Measurements from ENCODE around the gene CD5L. TPM values are rescaled to one million over a fixed set of nuclear protein-coding genes. Genes with fewer than 3 reads are reported as not detected.

CD5L gene
- total RNA-seq, 1 donor from 2014 or later = not detected

GRCh38 chr1:157782931-157783330, 58.7 kb downstream of the CD5L start:
- H3K79me2 ChIP-seq (ENCODE audit: low read depth) = no peaks in the 10 kb centered on the region
- no peaks in the 10 kb centered on the region for H4K20me1 ChIP-seq (ENCODE audit: low read depth)
- H3F3A ChIP-seq (ENCODE audit: low read depth) = no peaks in the 10 kb centered on the region
- Mint-ChIP-seq H3K27me3 (ENCODE audit: insufficient read depth, low read depth) (no peaks in the 10 kb centered on the region), H3K4me1 (peaks cover 8% of the 10 kb centered on the region), H3K36me3 (no peaks in the 10 kb centered on the region), H3K27ac (no peak overlapping the region), H3K9me3 (no peaks in the 10 kb centered on the region), H3K4me3 (no peak overlapping the region)
- no peak overlapping the region for H3K27ac ChIP-seq
- DNase-seq (ENCODE audit: low spot score) = no peak
- H3K9me3 ChIP-seq (ENCODE audit: low read depth) = no peaks in the 10 kb centered on the region
- no peak overlapping the region for H3K9ac ChIP-seq
- H3K4me3 ChIP-seq = no peak overlapping the region
- no peak overlapping the region for H2AFZ ChIP-seq (replicated peaks)
- no peaks in the 10 kb centered on the region for H3K4me1 ChIP-seq
- H3K36me3 ChIP-seq = no peaks in the 10 kb centered on the region
- no peak overlapping the region for H3K4me2 ChIP-seq
- TF ChIP-seq EZH2phosphoT487 (IDR thresholded peaks at IDR 0.05) (no peak), EZH2 (IDR thresholded peaks at IDR 0.05) (no peak)
- TF ChIP-seq, protein P1, sequence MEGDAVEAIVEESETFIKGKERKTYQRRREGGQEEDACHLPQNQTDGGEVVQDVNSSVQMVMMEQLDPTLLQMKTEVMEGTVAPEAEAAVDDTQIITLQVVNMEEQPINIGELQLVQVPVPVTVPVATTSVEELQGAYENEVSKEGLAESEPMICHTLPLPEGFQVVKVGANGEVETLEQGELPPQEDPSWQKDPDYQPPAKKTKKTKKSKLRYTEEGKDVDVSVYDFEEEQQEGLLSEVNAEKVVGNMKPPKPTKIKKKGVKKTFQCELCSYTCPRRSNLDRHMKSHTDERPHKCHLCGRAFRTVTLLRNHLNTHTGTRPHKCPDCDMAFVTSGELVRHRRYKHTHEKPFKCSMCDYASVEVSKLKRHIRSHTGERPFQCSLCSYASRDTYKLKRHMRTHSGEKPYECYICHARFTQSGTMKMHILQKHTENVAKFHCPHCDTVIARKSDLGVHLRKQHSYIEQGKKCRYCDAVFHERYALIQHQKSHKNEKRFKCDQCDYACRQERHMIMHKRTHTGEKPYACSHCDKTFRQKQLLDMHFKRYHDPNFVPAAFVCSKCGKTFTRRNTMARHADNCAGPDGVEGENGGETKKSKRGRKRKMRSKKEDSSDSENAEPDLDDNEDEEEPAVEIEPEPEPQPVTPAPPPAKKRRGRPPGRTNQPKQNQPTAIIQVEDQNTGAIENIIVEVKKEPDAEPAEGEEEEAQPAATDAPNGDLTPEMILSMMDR (IDR thresholded peaks at IDR 0.05) = no peak
- H3K27me3 ChIP-seq = no peaks in the 10 kb centered on the region

DNA sequence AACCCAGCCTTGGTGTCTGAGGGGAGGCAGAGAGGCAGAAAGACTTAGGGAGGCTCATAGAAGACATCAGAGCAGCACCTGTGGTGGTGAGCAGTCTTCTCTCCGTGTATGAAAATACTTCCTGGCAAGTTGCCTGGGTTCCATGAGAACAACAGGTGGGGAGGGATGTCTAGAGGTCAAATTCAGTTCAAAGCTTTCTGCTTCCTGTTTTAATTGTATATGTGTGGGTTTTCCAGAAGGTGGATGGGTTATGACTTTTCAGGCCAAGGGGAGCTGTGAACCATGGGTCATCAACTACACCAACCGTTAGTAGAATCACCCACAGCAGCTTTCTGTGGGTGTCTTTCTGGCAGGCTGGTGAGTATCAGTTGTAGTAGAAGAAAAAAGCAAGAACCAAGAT, 60.6 kb downstream of the CD5L start:
- Histone ChIP-seq H3K9me3 (ENCODE audit: low read depth) (no peaks in the 10 kb centered on the region), H3K4me1 (no peaks in the 10 kb centered on the region), H3K27ac (no peak overlapping the region), H2AFZ (replicated peaks) (no peak overlapping the region), H4K20me1 (ENCODE audit: low read depth) (no peaks in the 10 kb centered on the region), H3F3A (ENCODE audit: low read depth) (no peaks in the 10 kb centered on the region), H3K4me2 (no peak overlapping the region), H3K9ac (no peak overlapping the region), H3K79me2 (ENCODE audit: low read depth) (no peaks in the 10 kb centered on the region), H3K36me3 (no peaks in the 10 kb centered on the region), H3K4me3 (no peak overlapping the region), H3K27me3 (no peaks in the 10 kb centered on the region)
- H3K4me3 Mint-ChIP-seq = no peak overlapping the region
- H3K27ac Mint-ChIP-seq = no peak overlapping the region
- TF ChIP-seq EZH2phosphoT487 (IDR thresholded peaks at IDR 0.05) = no peak
- TF ChIP-seq EZH2 (IDR thresholded peaks at IDR 0.05) = no peak
- TF ChIP-seq, protein P1 (IDR thresholded peaks at IDR 0.05) = no peak
- peaks cover 8% of the 10 kb centered on the region for H3K4me1 Mint-ChIP-seq
- H3K9me3 Mint-ChIP-seq = no peaks in the 10 kb centered on the region
- no peaks in the 10 kb centered on the region for H3K36me3 Mint-ChIP-seq
- H3K27me3 Mint-ChIP-seq (ENCODE audit: insufficient read depth, low read depth) = no peaks in the 10 kb centered on the region
- DNase-seq (ENCODE audit: low spot score) = no peak

Small RNA genes within 50 kb of the gene (small RNA-seq; reads per million reads assigned to genes)
- not detected for gene MRPS21P2

Other genes with a start within 250 kb of the CD5L start
- not detected in 2 replicates for gene FCRL4, start 243.7 kb downstream of the CD5L start, total RNA-seq (ENCODE audit: low replicate concordance)
- gene FCRL3, start 141.0 kb downstream of the CD5L start, total RNA-seq (ENCODE audit: low replicate concordance) = not detected in 2 replicates
- not detected in 2 replicates for gene FCRL2, start 64.7 kb downstream of the CD5L start, total RNA-seq (ENCODE audit: low replicate concordance)
- not detected in 2 replicates for gene FCRL1, start 21.7 kb downstream of the CD5L start, total RNA-seq (ENCODE audit: low replicate concordance)
- 39.5 and 70.7 TPM in 2 replicates for gene KIRREL1, start 151.8 kb upstream of the CD5L start, total RNA-seq (ENCODE audit: low replicate concordance)